Body of pancreas (tissue), 4 donors: ENCODE measurements around the gene FKBP1C.

ENCODE experiments used
- POLR2A ChIP-seq, 3 donors: fragments of 450-650 bp; IDR thresholded peaks; one replicate each; pipeline ENCODE4 v1.6.1; 2016; ENCODE audit warnings: antibody characterized with exemption in 3 of 3, mild to moderate bottlenecking in 2 of 3
- TF ChIP-seq, protein P1 (sequence below), 7 experiments: fragments of 450-650 bp in 4 of 7; fragments of 200-600 bp in 3 of 7; sonication (generic) in 3 of 7; IDR thresholded peaks; one replicate each; pipeline ENCODE4 v1.5.1; 2016 to 2019; ENCODE audit warnings: antibody characterized with exemption in 7 of 7

DNA sequence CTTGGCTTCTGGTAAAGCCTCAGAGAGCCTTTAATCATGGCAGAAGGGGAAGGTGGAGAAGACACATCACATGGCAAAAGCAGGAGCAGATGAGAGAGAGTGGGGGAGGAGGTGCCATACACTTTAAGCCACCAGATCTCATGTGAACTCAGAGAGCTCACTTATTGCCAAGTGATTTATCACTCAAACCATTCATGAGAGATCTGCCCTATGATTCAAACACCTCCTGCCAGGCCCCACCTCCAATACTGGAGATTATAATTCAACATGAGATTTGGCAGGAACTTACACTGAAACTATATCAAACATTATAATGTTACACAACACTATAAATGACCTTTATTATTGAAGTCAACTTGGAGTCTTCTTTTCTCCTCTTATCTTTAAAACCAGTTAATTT lies 47.9 kb downstream of the FKBP1C start:
- TF ChIP-seq, protein P1, sequence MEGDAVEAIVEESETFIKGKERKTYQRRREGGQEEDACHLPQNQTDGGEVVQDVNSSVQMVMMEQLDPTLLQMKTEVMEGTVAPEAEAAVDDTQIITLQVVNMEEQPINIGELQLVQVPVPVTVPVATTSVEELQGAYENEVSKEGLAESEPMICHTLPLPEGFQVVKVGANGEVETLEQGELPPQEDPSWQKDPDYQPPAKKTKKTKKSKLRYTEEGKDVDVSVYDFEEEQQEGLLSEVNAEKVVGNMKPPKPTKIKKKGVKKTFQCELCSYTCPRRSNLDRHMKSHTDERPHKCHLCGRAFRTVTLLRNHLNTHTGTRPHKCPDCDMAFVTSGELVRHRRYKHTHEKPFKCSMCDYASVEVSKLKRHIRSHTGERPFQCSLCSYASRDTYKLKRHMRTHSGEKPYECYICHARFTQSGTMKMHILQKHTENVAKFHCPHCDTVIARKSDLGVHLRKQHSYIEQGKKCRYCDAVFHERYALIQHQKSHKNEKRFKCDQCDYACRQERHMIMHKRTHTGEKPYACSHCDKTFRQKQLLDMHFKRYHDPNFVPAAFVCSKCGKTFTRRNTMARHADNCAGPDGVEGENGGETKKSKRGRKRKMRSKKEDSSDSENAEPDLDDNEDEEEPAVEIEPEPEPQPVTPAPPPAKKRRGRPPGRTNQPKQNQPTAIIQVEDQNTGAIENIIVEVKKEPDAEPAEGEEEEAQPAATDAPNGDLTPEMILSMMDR (IDR thresholded peaks at IDR 0.05): no peak
- TF ChIP-seq POLR2A (IDR thresholded peaks at IDR 0.05): no peak
